Mesenchymal stem cell (in vitro differentiated cells and primary cell): ENCODE measurements around the gene SERPINE1.

Experiments used
- DNase-seq: peaks from one replicate; pipeline ENCODE4 v3.0.0-alpha.2; 2013
- H2AFZ ChIP-seq: one replicate; pipeline ENCODE4 v1.6.1; 2013; ENCODE audit warnings: low read depth, mild to moderate bottlenecking, control low read depth, inconsistent platforms, low read length, moderate library complexity
- H2AK5ac ChIP-seq: 2 replicates; pipeline ENCODE4 v1.6.1; 2013; ENCODE audit warnings: low read length, moderate library complexity, mild to moderate bottlenecking, inconsistent platforms; ENCODE audit not compliant: severe bottlenecking
- H2BK120ac ChIP-seq: one replicate; pipeline ENCODE4 v1.6.1; 2013; ENCODE audit warnings: low read depth, mild to moderate bottlenecking, inconsistent platforms, low read length, moderate library complexity
- H2BK12ac ChIP-seq, 2 experiments: one replicate each; pipeline ENCODE4 v1.6.1; 2013; ENCODE audit warnings: inconsistent platforms in 2 of 2, low read length in 2 of 2, mild to moderate bottlenecking in 2 of 2, moderate library complexity in 2 of 2, control low read depth in 1 of 2
- H2BK15ac ChIP-seq: one replicate; pipeline ENCODE4 v1.6.1; 2013; ENCODE audit warnings: mild to moderate bottlenecking, low read depth, inconsistent platforms; ENCODE audit not compliant: poor library complexity, severe bottlenecking
- H2BK5ac ChIP-seq: 2 replicates; pipeline ENCODE4 v1.6.1; 2013; ENCODE audit warnings: low read depth, mild to moderate bottlenecking, low read length, control low read depth, inconsistent platforms; ENCODE audit not compliant: poor library complexity, severe bottlenecking
- H3K14ac ChIP-seq, 2 experiments: one replicate each; pipeline ENCODE4 v1.6.1; 2013; ENCODE audit warnings: inconsistent platforms in 2 of 2, low read length in 2 of 2, control low read depth in 1 of 2, mild to moderate bottlenecking in 1 of 2, moderate library complexity in 1 of 2
- H3K18ac ChIP-seq, 2 experiments: one replicate each; pipeline ENCODE4 v1.6.1; 2013; ENCODE audit warnings: inconsistent platforms in 2 of 2, low read length in 2 of 2, control low read depth in 1 of 2, low read depth in 1 of 2, mild to moderate bottlenecking in 1 of 2
- H3K23ac ChIP-seq, 2 experiments: one replicate each; pipeline ENCODE4 v1.6.1; 2013; ENCODE audit warnings: inconsistent platforms in 2 of 2, low read length in 2 of 2, mild to moderate bottlenecking in 2 of 2, moderate library complexity in 2 of 2, control low read depth in 1 of 2
- H3K27ac ChIP-seq: 2 replicates; pipeline ENCODE4 v1.5.1; 2013; ENCODE audit warnings: mild to moderate bottlenecking, moderate library complexity, low read length, control low read depth, inconsistent platforms; ENCODE audit not compliant: poor library complexity, severe bottlenecking
- H3K27me3 ChIP-seq, 2 experiments: 2 replicates each; pipeline versions ENCODE4 v1.6.1 to v1.7.0; 2013; ENCODE audit warnings: low read length in 2 of 2, mild to moderate bottlenecking in 2 of 2, moderate library complexity in 2 of 2, control low read depth in 1 of 2, inconsistent platforms in 1 of 2; ENCODE audit not compliant: control insufficient read depth in 1 of 2, insufficient read depth in 1 of 2
- H3K36me3 ChIP-seq, 2 experiments: 2 replicates each; pipeline versions ENCODE4 v1.6.1 to v1.7.0; 2013; ENCODE audit warnings: low read length in 2 of 2, control low read depth in 1 of 2, inconsistent platforms in 1 of 2, low read depth in 1 of 2, mild to moderate bottlenecking in 1 of 2; ENCODE audit not compliant: insufficient read depth in 2 of 2, control insufficient read depth in 1 of 2
- H3K4ac ChIP-seq, 2 experiments: one replicate each; pipeline ENCODE4 v1.6.1; 2013; ENCODE audit warnings: inconsistent platforms in 2 of 2, low read length in 2 of 2, mild to moderate bottlenecking in 2 of 2, moderate library complexity in 2 of 2, control low read depth in 1 of 2, low read depth in 1 of 2
- H3K4me1 ChIP-seq: 2 replicates; pipeline ENCODE4 v1.6.1; 2013; ENCODE audit warnings: low read depth, low read length, control low read depth; ENCODE audit not compliant: control insufficient read depth, insufficient read depth
- H3K4me2 ChIP-seq: 2 replicates; pipeline ENCODE4 v1.6.1; 2013; ENCODE audit warnings: low read length, mild to moderate bottlenecking, inconsistent platforms; ENCODE audit not compliant: poor library complexity, severe bottlenecking
- H3K4me3 ChIP-seq, 2 experiments: 2 replicates each; pipeline versions ENCODE4 v1.5.1 to v1.7.0; 2013; ENCODE audit warnings: low read length in 2 of 2, mild to moderate bottlenecking in 2 of 2, control low read depth in 1 of 2, low read depth in 1 of 2; ENCODE audit not compliant: insufficient read depth in 1 of 2
- H3K79me1 ChIP-seq: replicated peaks from 2 replicates; pipeline ENCODE4 v1.6.1; 2013; ENCODE audit warnings: mild to moderate bottlenecking, control low read depth, low read length, inconsistent platforms; ENCODE audit not compliant: poor library complexity, severe bottlenecking
- H3K9ac ChIP-seq: 2 replicates; pipeline ENCODE4 v1.7.0; 2013; ENCODE audit warnings: mild to moderate bottlenecking, low read length, moderate library complexity
- H3K9me3 ChIP-seq: 2 replicates; pipeline ENCODE4 v1.7.0; 2013; ENCODE audit warnings: mild to moderate bottlenecking, low read length; ENCODE audit not compliant: control insufficient read depth
- H4K8ac ChIP-seq: one replicate; pipeline ENCODE4 v1.6.1; 2013; ENCODE audit warnings: inconsistent platforms, mild to moderate bottlenecking, low read length, moderate library complexity
- H4K91ac ChIP-seq: one replicate; pipeline ENCODE4 v1.6.1; 2013; ENCODE audit warnings: mild to moderate bottlenecking, low read length, inconsistent platforms
- WGBS: methylation state at CpG from one replicate; pipeline ENCODE4 v1.1.7; 2013; ENCODE audit warnings: mixed read lengths; 5-methylcytosine and 5-hydroxymethylcytosine counted together
- small RNA-seq: library from polyadenylated mRNA; stranded (forward); fragments of <200 nt; extraction: miRNeasy Mini kit (QIAGEN cat#:217004); gene quantifications from one replicate; pipeline ENCODE3, GENCODE V24; 2013; ENCODE audit warnings: low read depth

The SERPINE1 gene

DNA sequence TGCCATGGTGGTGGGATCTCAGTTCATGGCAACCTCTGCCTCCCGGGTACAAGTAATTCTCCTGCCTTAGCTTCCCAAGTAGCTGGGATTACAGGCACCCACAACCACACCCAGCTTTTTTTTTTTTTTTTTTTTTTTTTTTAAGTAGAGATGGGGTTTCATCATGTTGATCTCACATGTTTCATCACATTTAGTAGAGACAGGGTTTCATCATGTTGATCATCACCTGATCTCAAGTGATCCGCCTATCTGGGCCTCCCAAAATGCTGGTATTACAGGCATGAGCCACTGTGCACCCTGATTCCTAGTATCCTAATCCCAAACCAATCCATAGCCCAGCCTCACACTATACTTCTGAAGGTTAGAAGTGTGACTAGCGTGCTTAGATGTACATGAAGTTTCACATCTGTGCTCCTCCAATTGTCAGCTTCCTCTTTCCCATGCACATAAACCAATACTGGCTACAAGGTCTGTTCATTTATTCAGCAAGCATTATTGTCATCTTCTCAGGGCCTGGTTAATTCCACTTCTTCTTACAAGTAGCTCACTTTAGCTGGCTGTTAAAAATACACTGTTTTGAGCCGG, 60.0 kb downstream of the SERPINE1 start:
- H3K9ac ChIP-seq: no peak overlapping the region
- H3K27ac ChIP-seq: no peak overlapping the region
- peaks cover 3% of the 10 kb centered on the region in 2 experiments for H3K27me3 ChIP-seq
- no peak overlapping the region for H3K4me3 ChIP-seq
- H2BK120ac ChIP-seq: no peak overlapping the region
- no peak overlapping the region for H3K14ac ChIP-seq
- H3K18ac ChIP-seq: no peak overlapping the region
- no peak for DNase-seq
- H3K4ac ChIP-seq: no peak overlapping the region
- H3K23ac ChIP-seq: no peak overlapping the region
- H2AK5ac ChIP-seq: no peak overlapping the region
- no peak overlapping the region for H2AFZ ChIP-seq
- H3K9me3 ChIP-seq: no peaks in the 10 kb centered on the region
- 92% methylated on average over 3 of the region's 4 CpGs for WGBS
- H3K79me1 ChIP-seq: no peaks in the 10 kb centered on the region
- H4K91ac ChIP-seq: no peak overlapping the region
- no peak overlapping the region for H2BK5ac ChIP-seq
- peaks cover 1% of the 10 kb centered on the region for H3K4me1 ChIP-seq
- no peaks in the 10 kb centered on the region for H3K36me3 ChIP-seq
- no peak overlapping the region for H2BK15ac ChIP-seq
- H2BK12ac ChIP-seq: no peak overlapping the region
- no peak overlapping the region for H4K8ac ChIP-seq
- no peak overlapping the region for H3K4me2 ChIP-seq

Small RNA genes within 50 kb of the gene (small RNA-seq; reads per million reads assigned to genes)
- 0.86 reads per million for gene MIR4653
